ENCODE data around the gene SFXN4. TPM values are rescaled to one million over a fixed set of nuclear protein-coding genes. Genes with fewer than 3 reads are reported as not detected.

Gene SFXN4
- total RNA-seq, 1 experiment from 2014 or later = 24.0 TPM

- Mint-ChIP-seq H3K4me1 (no peaks in the 10 kb centered on the region), H3K4me3 (no peak overlapping the region), H3K9me3 (no peaks in the 10 kb centered on the region), H3K27me3 (ENCODE audit: low read depth) (no peaks in the 10 kb centered on the region; the same call in 1 of the 2 replicates), H3K27ac (no peak overlapping the region), H3K36me3 (no peaks in the 10 kb centered on the region)
- ChIA-PET CTCF (interaction anchor here (1.0 to 4.2 kb wide), 2 partner anchors 7 to 15 kb away, joined by 5 to 39 read pairs; no protein-coding TSS in a partner anchor), POLR2A (interaction anchor here (0.7 kb wide), 1 partner anchor 82 kb away, joined by 3 read pairs; no protein-coding TSS in a partner anchor)
- ATAC-seq = no peak
- TF ChIP-seq PREB (CRISPR knock-in tag; IDR thresholded peaks at IDR 0.05; ENCODE audit: borderline replicate concordance) (no peak), ARID4B (CRISPR knock-in tag; IDR thresholded peaks at IDR 0.05; ENCODE audit: borderline replicate concordance) (no peak), HMGXB4 (CRISPR knock-in tag; IDR thresholded peaks at IDR 0.05) (no peak), ZNF219 (CRISPR knock-in tag; IDR thresholded peaks at IDR 0.05; ENCODE audit: borderline replicate concordance) (no peak), ZBTB43 (CRISPR knock-in tag; IDR thresholded peaks at IDR 0.05) (no peak), ZNF121 (CRISPR knock-in tag; IDR thresholded peaks at IDR 0.05) (no peak), CREM (CRISPR knock-in tag; IDR thresholded peaks at IDR 0.05) (no peak), SMAD4 (CRISPR knock-in tag; IDR thresholded peaks at IDR 0.05) (no peak), ZNF425 (CRISPR knock-in tag; conservative IDR thresholded peaks at IDR 0.05) (no peak), ZNF396 (CRISPR knock-in tag; IDR thresholded peaks at IDR 0.05; ENCODE audit: borderline replicate concordance) (no peak)
- no peak for DNase-seq (ENCODE audit: low spot score)
Observed at GRCh38 chr10:119190954-119191785, 25.7 kb upstream of the SFXN4 start.

- POLR2A ChIA-PET = interaction anchor here (0.7 kb wide), 1 partner anchor 83 kb away, joined by 3 read pairs; no protein-coding TSS in a partner anchor
Observed at GRCh38 chr10:119190353-119190752, 24.8 kb upstream of the SFXN4 start.

More at GRCh38 chr10:119190353-119190752, 24.8 kb upstream of the SFXN4 start:
- Mint-ChIP-seq H3K27ac (no peak overlapping the region), H3K36me3 (no peaks in the 10 kb centered on the region), H3K9me3 (no peaks in the 10 kb centered on the region), H3K4me3 (no peak overlapping the region), H3K4me1 (no peaks in the 10 kb centered on the region), H3K27me3 (ENCODE audit: low read depth) (no peaks in the 10 kb centered on the region; the same call in 1 of the 2 replicates)
- TF ChIP-seq ELF4 (CRISPR knock-in tag; IDR thresholded peaks at IDR 0.05; ENCODE audit: low read depth) = no peak
- no peak for TF ChIP-seq KAT7 (CRISPR knock-in tag; IDR thresholded peaks at IDR 0.05; ENCODE audit: borderline replicate concordance)
- TF ChIP-seq AFF4 (CRISPR knock-in tag; IDR thresholded peaks at IDR 0.05; ENCODE audit: borderline replicate concordance) = no peak
- no peak for TF ChIP-seq USF2 (CRISPR knock-in tag; IDR thresholded peaks at IDR 0.05)
- no peak for TF ChIP-seq ATF1 (CRISPR knock-in tag; IDR thresholded peaks at IDR 0.05)
- no peak for TF ChIP-seq ETV6 (CRISPR knock-in tag; IDR thresholded peaks at IDR 0.05)
- ATAC-seq (no peak), DNase-seq (ENCODE audit: low spot score) (no peak)
- CTCF ChIA-PET = interaction anchor here (0.8 to 4.2 kb wide), 4 partner anchors 8 to 254 kb away, joined by 3 to 39 read pairs (median 4); no protein-coding TSS in a partner anchor
